ENCODE results near the gene PCDHGA3. TPM values are rescaled to one million over a fixed set of nuclear protein-coding genes. Genes with fewer than 3 reads are reported as not detected.

Gene PCDHGA3
- total and polyA plus RNA-seq, 12 donors = 0.27 to 6.2 (median 2.2) TPM

DNA sequence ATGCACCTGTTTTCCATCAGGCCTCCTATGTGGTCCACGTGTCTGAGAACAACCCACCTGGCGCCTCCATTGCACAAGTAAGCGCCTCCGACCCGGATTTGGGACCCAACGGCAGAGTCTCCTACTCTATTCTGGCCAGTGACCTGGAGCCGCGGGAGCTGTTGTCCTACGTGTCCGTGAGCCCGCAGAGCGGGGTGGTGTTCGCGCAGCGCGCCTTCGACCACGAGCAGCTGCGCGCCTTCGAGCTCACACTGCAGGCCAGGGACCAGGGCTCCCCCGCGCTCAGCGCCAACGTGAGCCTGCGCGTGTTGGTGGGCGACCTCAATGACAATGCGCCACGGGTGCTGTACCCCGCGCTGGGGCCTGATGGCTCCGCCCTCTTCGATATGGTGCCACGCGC lies 8.0 kb downstream of the PCDHGA3 start:
- no peak overlapping the region for H3K4me3 ChIP-seq
- DNase-seq = no peak
- H3K9me3 ChIP-seq (replicated peaks in 1 of 3) = peaks cover 0 to 18% (median 14%) of the 10 kb centered on the region in 3 donors
- no peaks in the 10 kb centered on the region for H3K27me3 ChIP-seq
- intact Hi-C loops (cut with DNase I) = no loop called here
- H3K4me1 ChIP-seq (replicated peaks in 1 of 2) = no peaks in the 10 kb centered on the region
- no peak overlapping the region for H3K27ac ChIP-seq
- no peaks in the 10 kb centered on the region for H3K36me3 ChIP-seq (replicated peaks in 1 of 2)
- WGBS, 4 donors = 24 to 59% (median 25%) methylated on average over 9 to 34 of the region's 36 CpGs
- TF ChIP-seq POLR2A (IDR thresholded peaks at IDR 0.05) = no peak
- TF ChIP-seq, protein P1, sequence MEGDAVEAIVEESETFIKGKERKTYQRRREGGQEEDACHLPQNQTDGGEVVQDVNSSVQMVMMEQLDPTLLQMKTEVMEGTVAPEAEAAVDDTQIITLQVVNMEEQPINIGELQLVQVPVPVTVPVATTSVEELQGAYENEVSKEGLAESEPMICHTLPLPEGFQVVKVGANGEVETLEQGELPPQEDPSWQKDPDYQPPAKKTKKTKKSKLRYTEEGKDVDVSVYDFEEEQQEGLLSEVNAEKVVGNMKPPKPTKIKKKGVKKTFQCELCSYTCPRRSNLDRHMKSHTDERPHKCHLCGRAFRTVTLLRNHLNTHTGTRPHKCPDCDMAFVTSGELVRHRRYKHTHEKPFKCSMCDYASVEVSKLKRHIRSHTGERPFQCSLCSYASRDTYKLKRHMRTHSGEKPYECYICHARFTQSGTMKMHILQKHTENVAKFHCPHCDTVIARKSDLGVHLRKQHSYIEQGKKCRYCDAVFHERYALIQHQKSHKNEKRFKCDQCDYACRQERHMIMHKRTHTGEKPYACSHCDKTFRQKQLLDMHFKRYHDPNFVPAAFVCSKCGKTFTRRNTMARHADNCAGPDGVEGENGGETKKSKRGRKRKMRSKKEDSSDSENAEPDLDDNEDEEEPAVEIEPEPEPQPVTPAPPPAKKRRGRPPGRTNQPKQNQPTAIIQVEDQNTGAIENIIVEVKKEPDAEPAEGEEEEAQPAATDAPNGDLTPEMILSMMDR (IDR thresholded peaks at IDR 0.05) = no peak

DNA sequence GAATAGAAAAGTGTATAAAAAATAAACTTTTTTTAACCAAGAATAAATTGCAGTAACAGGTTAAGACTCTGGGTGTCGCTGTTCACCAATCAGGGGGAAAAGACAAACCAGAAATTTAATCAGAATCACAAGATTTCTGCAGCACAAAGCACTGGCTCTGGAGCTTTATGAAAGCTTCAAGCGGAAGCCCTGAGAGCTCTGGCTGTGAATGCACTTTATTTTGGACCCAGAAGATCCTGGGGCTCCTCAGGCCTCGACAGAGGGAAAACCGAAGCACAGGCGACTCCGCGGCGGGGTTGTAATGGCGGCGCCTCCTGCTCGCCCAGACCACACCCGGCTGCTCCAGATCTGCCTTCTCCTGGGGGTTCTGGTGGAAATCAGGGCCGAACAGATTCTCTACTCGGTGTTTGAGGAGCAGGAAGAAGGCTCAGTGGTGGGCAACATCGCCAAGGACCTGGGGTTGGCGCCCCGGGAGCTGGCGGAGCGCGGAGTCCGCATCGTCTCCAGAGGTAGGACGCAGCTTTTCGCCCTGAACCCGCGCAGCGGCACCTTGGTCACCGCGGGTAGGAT lies 11.4 kb downstream of the PCDHGA3 start, which contains the start of gene PCDHGA4:
PCDHGA4 (plus strand) TSS at position 122 of the 570 bp plus-strand sequence; CDS start at position 209, 87 bp downstream.
- no peaks in the 10 kb centered on the region for H3K36me3 ChIP-seq (replicated peaks in 1 of 2)
- DNase-seq = no peak
- H3K4me3 ChIP-seq = peak within 1 kb of the TSS in 1 of 4 donors; percentile 45
- WGBS, 4 donors = 11 to 16% (median 14%) methylated on average over 26 to 29 of the region's 29 CpGs
- no peaks in the 10 kb centered on the region for H3K4me1 ChIP-seq (replicated peaks in 1 of 2)
- peaks cover 0 to 14% (median 13%) of the 10 kb centered on the region in 3 donors for H3K9me3 ChIP-seq (replicated peaks in 1 of 3)
- no peak within 1 kb of the TSS for H3K27ac ChIP-seq
- no peak for TF ChIP-seq POLR2A (IDR thresholded peaks at IDR 0.05)
- TF ChIP-seq, protein P1 (IDR thresholded peaks at IDR 0.05) = peak in 3 of 6 experiments; percentile 13 to 45 (median 17)
- H3K27me3 ChIP-seq = no peaks in the 10 kb centered on the region
- intact Hi-C loops (cut with DNase I) = no loop called here

DNA sequence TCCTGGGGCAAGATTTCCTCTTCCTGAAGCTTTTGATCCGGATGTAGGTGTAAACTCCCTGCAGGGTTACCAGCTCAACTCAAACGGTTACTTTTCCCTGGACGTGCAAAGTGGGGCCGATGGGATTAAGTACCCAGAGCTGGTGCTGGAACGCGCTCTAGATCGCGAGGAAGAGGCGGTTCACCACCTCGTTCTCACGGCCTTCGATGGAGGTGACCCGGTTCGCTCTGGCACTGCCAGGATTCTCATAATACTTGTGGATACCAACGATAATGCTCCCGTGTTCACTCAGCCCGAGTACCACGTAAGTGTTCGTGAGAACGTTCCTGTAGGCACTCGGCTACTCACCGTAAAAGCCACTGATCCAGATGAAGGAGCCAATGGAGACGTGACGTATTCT lies 12.0 kb downstream of the PCDHGA3 start:
- Histone ChIP-seq H3K27me3 (no peaks in the 10 kb centered on the region), H3K36me3 (replicated peaks in 1 of 2) (no peaks in the 10 kb centered on the region), H3K4me3 (peak overlapping the region in 1 of 4 donors; percentile 45), H3K4me1 (replicated peaks in 1 of 2) (no peaks in the 10 kb centered on the region), H3K27ac (no peak overlapping the region), H3K9me3 (replicated peaks in 1 of 3) (peaks cover 0 to 15% (median 14%) of the 10 kb centered on the region in 3 donors)
- TF ChIP-seq, protein P1 (IDR thresholded peaks at IDR 0.05) = no peak
- no peak for TF ChIP-seq POLR2A (IDR thresholded peaks at IDR 0.05)
- WGBS, 4 donors = 40 to 63% (median 47%) methylated on average over 24 of the region's 24 CpGs
- no peak for DNase-seq
- intact Hi-C loops (cut with DNase I) = no loop called here

DNA sequence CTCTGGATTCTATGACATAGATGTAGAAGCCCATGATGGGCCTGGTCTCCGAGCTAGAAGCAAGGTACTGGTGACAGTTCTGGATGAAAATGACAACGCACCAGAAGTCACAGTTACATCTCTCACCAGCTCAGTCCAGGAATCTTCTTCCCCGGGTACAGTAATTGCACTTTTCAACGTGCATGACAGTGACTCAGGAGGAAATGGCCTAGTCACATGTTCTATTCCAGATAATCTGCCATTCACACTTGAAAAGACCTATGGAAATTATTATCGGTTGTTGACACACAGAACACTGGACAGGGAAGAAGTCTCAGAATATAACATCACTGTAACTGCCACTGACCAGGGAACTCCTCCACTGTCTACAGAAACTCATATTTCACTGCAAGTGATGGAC lies 12.5 kb downstream of the PCDHGA3 start:
- 64 to 80% (median 71%) methylated on average over 5 of the region's 5 CpGs for WGBS, 4 donors
- TF ChIP-seq POLR2A (IDR thresholded peaks at IDR 0.05) = no peak
- TF ChIP-seq, protein P1 (IDR thresholded peaks at IDR 0.05) = no peak
- peaks cover 0 to 20% (median 14%) of the 10 kb centered on the region in 3 donors for H3K9me3 ChIP-seq (replicated peaks in 1 of 3)

More for the DNA sequence above, 12.5 kb downstream of the PCDHGA3 start:
- DNase-seq = no peak
- Histone ChIP-seq H3K4me1 (replicated peaks in 1 of 2) (no peaks in the 10 kb centered on the region), H3K4me3 (no peak overlapping the region), H3K27me3 (no peaks in the 10 kb centered on the region), H3K27ac (no peak overlapping the region), H3K36me3 (replicated peaks in 1 of 2) (no peaks in the 10 kb centered on the region)
- intact Hi-C loops (cut with DNase I) = no loop called here
